Kidney epithelial cell (primary cell): ENCODE results near the gene RALGPS1. TPM values are rescaled to one million over a fixed set of nuclear protein-coding genes. Genes with fewer than 3 reads are reported as not detected.

Source experiments
- DNase-seq: peaks from one replicate; pipeline ENCODE4 v3.0.0-alpha.2; 2010; ENCODE audit warnings: low read depth
- H3K27me3 ChIP-seq: 2 replicates; pipeline ENCODE4 v1.6.0; 2011; ENCODE audit warnings: low read length; ENCODE audit not compliant: control insufficient read depth, insufficient read depth
- H3K36me3 ChIP-seq: 2 replicates; pipeline ENCODE4 v1.5.1; 2011; ENCODE audit warnings: low read length; ENCODE audit not compliant: control insufficient read depth, insufficient read depth
- H3K4me3 ChIP-seq: 2 replicates; pipeline ENCODE4 v1.5.1; 2011; ENCODE audit warnings: low read depth, mild to moderate bottlenecking, control low read depth, low read length
- CTCF ChIP-seq: IDR thresholded peaks from 2 replicates; pipeline ENCODE4 v1.5.1; 2011; ENCODE audit warnings: mild to moderate bottlenecking, moderate library complexity, low read length, control low read depth, inconsistent platforms; ENCODE audit not compliant: insufficient read depth, poor library complexity, severe bottlenecking
- total RNA-seq: library from RNA; depleted of rRNA; stranded (reverse); fragments of >200 nt; gene quantifications from 2 replicates; pipeline ENCODE4 v1.2.3, GENCODE V29; 2015

The RALGPS1 gene
- total RNA-seq, 1 donor from 2014 or later: 5.6 TPM

GRCh38 chr9:127264462-127265219 is 350.1 kb downstream of the RALGPS1 start, which contains the start of gene GARNL3:
Gene GARNL3 (plus strand): TSS chr9:127264774. CDS start chr9:127264878, 104 bp downstream.
- no peak for DNase-seq
- H3K27me3 ChIP-seq: no peaks in the 10 kb centered on the region
- H3K36me3 ChIP-seq: no peaks in the 10 kb centered on the region
- no peak within 1 kb of the TSS for H3K4me3 ChIP-seq
- TF ChIP-seq CTCF: no peak

- DNase-seq: no peak
- no peaks in the 10 kb centered on the region for H3K27me3 ChIP-seq
- no peak overlapping the region for H3K4me3 ChIP-seq
- no peaks in the 10 kb centered on the region for H3K36me3 ChIP-seq
- TF ChIP-seq CTCF: no peak
Measured at GRCh38 chr9:127267793-127268525, 353.4 kb downstream of the RALGPS1 start.

- no peak overlapping the region for H3K4me3 ChIP-seq
- H3K27me3 ChIP-seq: no peaks in the 10 kb centered on the region
- no peaks in the 10 kb centered on the region for H3K36me3 ChIP-seq
- no peak for DNase-seq
- TF ChIP-seq CTCF: no peak
Measured at GRCh38 chr9:127269449-127269848, 354.9 kb downstream of the RALGPS1 start.

Other genes with a start within 250 kb of the RALGPS1 start
- gene ZBTB43, start 109.7 kb upstream of the RALGPS1 start, total RNA-seq: 11.8 and 12.7 TPM in 2 replicates
- 10.4 and 11.2 TPM in 2 replicates for gene ZBTB34, start 54.1 kb upstream of the RALGPS1 start, total RNA-seq
- 4.9 TPM in 2 replicates for gene ANGPTL2, start 207.9 kb downstream of the RALGPS1 start, total RNA-seq